Effector CD8-positive, alpha-beta T cell (primary cell): ENCODE results near the gene STAC3.
A peak's percentile ranks its signal among the peaks of the same experiment; 100 is the strongest.

Experiments used
- DNase-seq: peaks from one replicate; lab custom pipeline; 2025; lab: John Stamatoyannopoulos, UW

Gene STAC3

DNA sequence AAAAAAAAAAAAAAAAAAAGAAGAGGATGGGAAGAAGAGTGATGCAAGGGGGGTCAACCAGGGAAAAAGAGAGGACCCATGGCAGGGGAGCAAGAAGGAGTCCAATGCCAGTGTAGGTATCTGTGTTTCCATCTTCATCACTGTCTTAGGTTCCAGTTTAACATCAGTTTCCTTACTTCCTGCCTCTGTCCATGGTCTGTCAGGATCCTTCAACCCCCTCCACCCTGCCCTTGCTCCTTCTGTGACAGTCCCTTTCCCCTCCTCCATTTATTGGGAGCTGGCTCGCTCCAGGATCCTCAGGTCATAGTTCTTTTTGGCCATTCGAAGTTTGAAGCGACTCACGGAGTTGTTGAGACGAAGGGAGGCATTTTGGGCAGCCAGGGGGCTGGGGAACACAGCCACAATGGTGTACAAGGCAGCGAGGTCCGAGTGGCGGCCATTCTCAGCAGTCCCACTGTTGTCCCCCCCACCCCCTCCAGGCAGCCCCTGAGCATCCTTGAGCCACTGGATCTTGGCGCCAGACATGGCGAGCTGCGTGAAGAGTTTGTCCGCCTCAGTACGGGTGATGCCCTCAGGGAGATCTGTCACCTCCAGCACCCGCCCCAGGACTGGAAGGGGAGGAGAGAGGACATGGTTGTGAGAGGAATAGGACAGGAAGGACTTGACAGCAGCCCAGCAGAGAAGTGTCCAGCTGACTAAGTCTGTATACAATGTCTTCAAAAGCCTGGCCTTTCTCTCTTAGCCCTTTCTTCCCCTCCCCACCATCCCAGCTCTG is 3.7 kb upstream of the STAC3 start:
- no peak for DNase-seq

GRCh38 chr12:57250541-57250940 is 446 bp downstream of the STAC3 start:
- DNase-seq: no peak

- DNase-seq: no peak
These were observed 1.8 kb downstream of the STAC3 start for GRCh38 chr12:57248934-57249742.

DNA sequence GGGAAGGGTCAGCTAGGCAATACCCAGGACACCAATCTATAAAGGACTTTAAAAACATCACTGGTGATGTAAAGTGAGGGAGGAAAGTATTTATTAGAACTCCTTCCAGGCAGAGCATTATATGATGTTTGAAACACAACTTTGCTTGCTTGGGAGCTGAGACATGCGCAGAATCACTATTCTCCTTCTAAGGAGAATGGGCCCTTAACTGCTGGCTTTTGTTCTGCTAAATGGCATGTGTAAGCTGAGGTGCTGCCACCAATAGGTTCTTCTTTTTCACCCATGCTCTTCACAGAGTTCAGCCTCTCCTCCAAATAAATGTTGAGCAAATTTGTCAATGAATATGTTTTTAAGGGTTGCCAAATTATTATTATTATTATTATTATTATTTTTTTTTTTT is 3.9 kb downstream of the STAC3 start:
- DNase-seq: no peak

- no peak for DNase-seq
These were observed 6.7 kb downstream of the STAC3 start for GRCh38 chr12:57244312-57244696.

DNA sequence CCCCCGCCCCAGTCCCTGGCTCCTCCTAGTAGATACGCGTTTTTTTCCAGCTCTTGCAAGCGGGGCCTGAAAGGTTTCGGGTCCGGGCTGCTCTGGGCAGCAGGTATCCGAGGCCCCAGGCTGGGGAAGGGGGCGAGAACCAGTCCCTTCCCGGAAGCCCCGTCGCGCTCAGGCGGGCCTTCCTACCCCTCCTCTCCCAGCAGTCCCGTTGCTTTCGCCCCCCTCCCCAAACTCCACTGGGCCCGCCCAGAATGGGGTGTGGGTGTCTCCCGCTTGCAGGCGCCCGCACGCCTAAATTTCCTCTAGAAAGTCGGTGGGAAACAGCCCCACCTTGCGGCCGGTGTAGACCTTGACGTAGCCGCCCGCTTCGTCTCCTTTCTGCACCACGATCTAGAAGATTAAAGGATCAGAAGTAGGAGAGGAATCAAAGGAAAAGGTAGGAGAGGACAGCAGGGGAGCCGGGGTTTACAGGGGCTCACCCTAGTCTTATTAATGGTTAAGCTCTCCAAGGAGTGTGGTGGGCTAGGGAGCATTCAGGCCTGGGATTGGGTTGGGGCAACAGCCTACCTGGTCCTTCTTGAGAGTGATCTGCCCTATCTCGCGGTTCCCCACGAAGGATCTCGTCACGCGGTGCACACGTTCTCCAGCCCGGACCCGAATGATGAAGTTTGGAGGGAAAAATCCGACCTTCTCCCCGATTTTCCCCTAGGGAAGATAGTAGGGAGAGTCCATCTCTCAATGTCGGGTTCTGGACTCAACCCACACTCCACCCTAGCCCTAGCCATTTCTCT is 7.3 kb downstream of the STAC3 start:
- DNase-seq: peak; percentile 71

DNA sequence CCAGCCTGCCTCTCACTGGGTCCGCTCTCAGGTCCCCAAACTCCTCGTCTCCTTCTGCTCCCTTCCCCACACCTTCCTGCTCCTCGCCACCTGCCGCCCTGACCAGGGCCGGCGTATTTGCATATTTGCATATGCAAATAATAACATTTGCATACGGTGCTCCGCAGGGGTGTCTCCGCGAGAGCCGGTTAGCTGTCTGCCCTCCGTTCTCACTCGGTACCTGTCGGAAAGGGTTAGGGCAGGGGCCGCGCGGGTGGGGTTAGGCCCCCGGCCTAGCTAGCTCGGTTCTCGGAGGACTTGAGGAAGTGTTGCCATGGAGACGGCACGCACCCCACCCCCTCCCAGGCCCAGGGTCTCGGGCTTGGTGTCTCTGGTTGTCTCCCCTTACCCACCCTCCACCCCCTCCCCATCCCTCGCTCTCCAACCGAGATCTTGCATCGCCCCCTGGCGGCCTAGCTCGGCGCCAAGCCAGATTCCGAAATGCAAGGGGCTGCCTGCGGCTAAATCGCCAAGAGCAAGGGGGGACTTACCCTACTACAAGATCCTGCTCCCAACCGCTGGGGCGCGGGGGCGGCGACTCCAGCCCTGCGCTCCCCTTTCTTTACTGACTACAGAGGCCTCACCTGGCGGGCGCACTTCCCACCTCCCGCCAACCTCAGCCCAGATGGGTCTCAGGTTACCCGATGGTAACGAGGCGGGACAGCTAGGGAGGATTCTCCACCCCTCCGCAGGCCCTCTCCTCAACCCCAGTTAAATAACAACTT is 8.1 kb downstream of the STAC3 start:
- DNase-seq: peak; percentile 43

DNA sequence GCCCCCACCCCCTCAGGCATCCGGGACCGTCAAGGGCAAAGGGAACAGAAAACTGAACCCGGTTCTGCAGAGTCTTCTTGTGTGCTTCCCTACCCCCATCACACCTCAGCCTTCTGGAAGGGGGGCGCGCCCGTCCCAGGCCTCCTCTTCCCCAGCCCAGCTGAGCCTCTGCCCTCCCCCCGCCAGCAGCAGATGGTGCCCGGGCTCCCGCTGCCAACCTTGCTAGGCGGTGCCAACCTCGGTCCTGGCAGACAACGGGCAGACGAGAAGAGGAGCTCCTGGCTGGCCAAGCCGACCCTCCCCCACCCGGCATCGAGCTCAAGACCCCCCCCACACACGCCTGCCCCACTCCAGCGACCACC is 8.7 kb downstream of the STAC3 start:
- no peak for DNase-seq

- no peak for DNase-seq
These were observed 9.3 kb downstream of the STAC3 start for GRCh38 chr12:57241402-57242310.

DNA sequence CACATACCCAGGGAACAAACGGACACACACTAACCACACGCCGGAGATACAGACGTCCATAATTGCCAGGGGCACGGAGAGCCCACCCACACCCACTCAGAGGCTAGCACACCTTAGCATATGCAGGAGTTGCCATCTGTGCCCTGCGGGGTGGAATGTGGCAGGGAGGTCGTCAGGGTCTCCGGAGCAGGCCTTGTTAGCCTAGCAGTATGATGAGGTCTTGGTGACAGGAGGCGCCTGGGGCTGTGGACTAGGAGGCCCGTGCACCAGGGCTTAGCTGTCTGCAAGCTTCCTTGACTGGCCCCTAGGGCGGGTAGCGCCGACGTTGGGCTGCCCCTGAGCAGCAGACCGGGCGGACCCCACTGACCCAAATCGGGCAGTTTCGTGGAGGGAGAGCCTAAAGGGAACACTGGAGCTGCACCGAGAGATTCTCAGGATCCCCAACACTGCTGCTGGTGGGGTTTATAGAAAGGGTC is 10.0 kb downstream of the STAC3 start:
- DNase-seq: no peak

GRCh38 chr12:57240066-57240921 is 10.7 kb downstream of the STAC3 start:
- peak; percentile 43 for DNase-seq

GRCh38 chr12:57239587-57240065 is 11.4 kb downstream of the STAC3 start:
- DNase-seq: no peak

DNA sequence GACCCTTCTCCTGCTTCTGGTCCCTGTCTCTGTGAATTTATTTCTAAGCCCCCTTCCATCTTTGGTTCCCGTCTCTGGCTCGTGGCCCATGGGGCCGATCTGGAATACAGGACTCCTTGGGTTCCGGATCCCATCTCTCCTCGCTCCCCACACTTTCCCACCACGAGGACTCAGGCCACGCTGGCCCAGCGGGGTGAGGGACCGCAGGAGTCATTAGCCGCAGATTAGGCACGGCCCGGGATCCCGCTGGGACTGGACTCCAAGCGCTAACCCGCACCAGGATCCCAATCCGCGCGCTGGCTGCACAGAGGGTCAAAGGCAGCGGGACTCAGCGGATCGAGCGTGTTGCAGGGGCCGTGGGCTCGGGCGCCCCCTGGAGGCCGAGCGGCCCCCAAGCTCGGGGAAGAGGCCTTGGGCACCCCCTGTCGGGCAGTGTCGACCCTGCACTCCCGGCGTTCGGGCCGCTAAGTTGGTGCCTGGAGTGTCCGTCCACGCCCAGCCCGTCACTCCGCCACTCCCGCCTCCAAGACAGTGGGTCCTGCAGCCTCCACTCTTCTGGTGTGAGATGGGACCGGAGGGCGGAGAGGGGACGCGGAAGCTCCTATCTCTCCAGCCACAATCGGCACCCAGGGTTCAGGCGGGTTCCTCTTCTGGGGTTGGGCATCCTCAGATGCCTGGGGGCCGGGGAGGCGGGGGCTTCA is 12.0 kb downstream of the STAC3 start:
- peak; percentile 77 for DNase-seq

GRCh38 chr12:57237932-57238853 is 12.8 kb downstream of the STAC3 start:
- DNase-seq: no peak

DNA sequence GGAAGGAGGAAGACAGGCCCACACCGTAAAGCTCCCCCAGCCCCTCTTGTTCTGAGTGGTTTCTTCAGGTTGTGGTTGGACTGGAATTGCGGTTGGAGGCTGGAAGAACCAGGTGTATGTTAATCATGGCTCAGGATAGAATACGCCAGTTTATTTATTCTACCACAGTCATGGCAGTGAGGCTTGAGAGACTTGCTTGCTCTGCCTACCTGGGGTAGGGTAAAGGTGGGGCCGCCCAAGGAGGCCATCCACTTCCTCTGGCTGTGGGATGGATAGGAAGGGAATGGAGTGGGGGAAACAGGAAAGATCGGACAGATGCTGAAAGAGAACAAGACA is 13.4 kb downstream of the STAC3 start:
- DNase-seq: no peak

GRCh38 chr12:57236925-57237595 is 13.9 kb downstream of the STAC3 start:
- DNase-seq: no peak

DNA sequence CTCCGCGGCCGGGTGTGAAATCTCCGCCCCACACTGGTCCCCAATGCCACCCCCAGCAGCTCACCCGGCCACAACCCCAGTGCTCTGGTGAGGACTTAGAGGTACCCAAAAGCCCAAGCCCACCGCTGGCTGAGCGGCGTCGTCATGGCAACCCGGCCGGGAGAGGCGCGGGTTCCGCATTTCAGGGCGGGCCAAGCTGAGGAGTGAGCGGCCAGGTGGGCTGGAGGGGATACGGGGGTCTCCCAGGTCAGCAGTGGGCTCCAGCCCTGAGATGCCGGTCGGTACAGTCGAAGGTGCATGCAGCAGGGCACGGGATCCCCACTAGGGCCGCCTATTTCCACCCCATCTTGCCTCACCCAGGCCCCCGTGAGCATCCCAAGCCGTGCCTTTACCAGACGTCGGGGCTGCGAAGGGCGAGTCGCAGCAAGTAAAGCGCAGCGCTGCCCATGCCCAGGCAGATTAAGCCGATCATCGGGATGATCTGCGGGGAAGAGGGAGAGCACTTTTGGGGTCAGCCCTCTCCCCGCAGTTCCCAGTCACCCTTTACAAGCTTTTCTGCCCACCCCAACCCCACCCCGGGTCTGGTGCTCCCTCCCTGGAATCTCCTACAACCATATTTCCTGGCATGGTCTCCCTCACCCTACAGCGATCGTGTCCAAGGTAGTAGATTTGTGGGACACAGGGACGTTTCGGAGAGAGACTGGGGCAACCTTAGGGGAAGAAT is 14.6 kb downstream of the STAC3 start:
- no peak for DNase-seq
